Measurements from ENCODE around the gene EPG5.

GRCh38 chr18:45962866-45963265 is 4.3 kb downstream of the EPG5 start:
- TF ChIP-seq EZH2phosphoT487 (conservative IDR thresholded peaks at IDR 0.05; ENCODE audit: low read length) = no peak
- TF ChIP-seq CTCF (IDR thresholded peaks at IDR 0.05; ENCODE audit: insufficient read depth, low read length, poor library complexity, severe bottlenecking) = no peak
